Spleen (tissue), 11 donors: ENCODE results near the gene MKRN1. TPM values are rescaled to one million over a fixed set of nuclear protein-coding genes. Genes with fewer than 3 reads are reported as not detected.

Experiments used
- DNase-seq: peaks from one replicate; pipeline ENCODE4 v3.0.0-alpha.2; 2020
- H3K27ac ChIP-seq, 8 donors: fragments of 200-600 bp; sonication (generic) in 7 of 8; 1 replicate in 4 of 8; 2 replicates in 4 of 8; pipeline versions ENCODE4 v1.5.0 to v1.8.0; 2016 to 2021; ENCODE audit warnings: inconsistent platforms in 4 of 8, mild to moderate bottlenecking in 4 of 8, moderate library complexity in 1 of 8
- H3K27me3 ChIP-seq, 7 donors: fragments of 200-600 bp; sonication (generic) in 6 of 7; replicated peaks in 1 of 7; 1 replicate in 4 of 7; 2 replicates in 3 of 7; pipeline versions ENCODE4 v1.5.0 to v1.8.0; 2016 to 2021; ENCODE audit warnings: inconsistent platforms in 3 of 7, mild to moderate bottlenecking in 1 of 7
- H3K36me3 ChIP-seq, 6 donors: fragments of 200-600 bp; sonication (generic) in 5 of 6; 1 replicate in 4 of 6; 2 replicates in 2 of 6; pipeline versions ENCODE4 v1.5.0 to v1.8.0; 2016 to 2021; ENCODE audit warnings: inconsistent platforms in 2 of 6
- H3K4me1 ChIP-seq, 6 donors: fragments of 200-600 bp; sonication (generic) in 5 of 6; 1 replicate in 3 of 6; 2 replicates in 3 of 6; pipeline versions ENCODE4 v1.5.0 to v1.8.0; 2016 to 2021; ENCODE audit warnings: inconsistent platforms in 3 of 6
- H3K4me3 ChIP-seq, 8 donors: fragments of 200-600 bp; sonication (generic) in 7 of 8; 1 replicate in 4 of 8; 2 replicates in 4 of 8; pipeline versions ENCODE4 v1.5.0 to v1.8.0; 2016 to 2021; ENCODE audit warnings: inconsistent platforms in 4 of 8, mild to moderate bottlenecking in 4 of 8, moderate library complexity in 2 of 8
- H3K9me3 ChIP-seq, 8 donors: fragments of 200-600 bp; sonication (generic) in 7 of 8; 1 replicate in 4 of 8; 2 replicates in 4 of 8; pipeline versions ENCODE4 v1.5.0 to v1.8.0; 2016 to 2021; ENCODE audit warnings: inconsistent platforms in 4 of 8
- CTCF ChIP-seq, 11 experiments: fragments of 200-600 bp in 7 of 11; fragments of 450-650 bp in 4 of 11; sonication (generic) in 4 of 11; IDR thresholded peaks in 8 of 11; conservative IDR thresholded peaks in 3 of 11; 1 replicate in 7 of 11; 2 replicates in 4 of 11; pipeline versions ENCODE4 v1.4.0 to v1.8.0; 2016 to 2021; ENCODE audit warnings: antibody characterized with exemption in 11 of 11, inconsistent platforms in 4 of 11, mild to moderate bottlenecking in 1 of 11
- POLR2A ChIP-seq, 3 donors: fragments of 450-650 bp; IDR thresholded peaks; one replicate each; pipeline ENCODE4 v1.5.1; 2017; ENCODE audit warnings: antibody characterized with exemption in 3 of 3, mild to moderate bottlenecking in 1 of 3
- POLR2AphosphoS5 ChIP-seq, 3 donors: sonication (generic); formaldehyde crosslinking; IDR thresholded peaks; one replicate each; pipeline ENCODE4 v1.5.1; 2017; ENCODE audit warnings: antibody characterized with exemption in 3 of 3
- WGBS, 5 donors: extraction: QIAGEN DNeasy Blood & Tissue Kit in 3 of 5; methylation state at CpG; one replicate each; pipeline versions ENCODE4 v1.1.5 to v1.1.7; 2013 to 2018; 5-methylcytosine and 5-hydroxymethylcytosine counted together
- intact Hi-C: fragments of 100-400 bp; cut with DNase I; formaldehyde crosslinking; loops from one replicate; pipeline ENCODE4 v1.15.0; 2023; ENCODE audit warnings: low total_unique reads
- polyA plus RNA-seq, 3 donors: library from polyadenylated mRNA; stranded (reverse); fragments of 200-250 nt; gene quantifications; one replicate each; pipeline ENCODE4 v1.2.1, GENCODE V29; 2013
- total RNA-seq, 7 donors: library from RNA; depleted of rRNA in 3 of 7; stranded (reverse); fragments of >200 nt in 3 of 7; fragmentation: NEBNext Ultra II Directional in 4 of 7; extraction: Animal tissue kit (Norgen Biotek cat#: 25700) in 4 of 7; gene quantifications; one replicate each; pipeline versions ENCODE4 v1.1.0 to v1.2.1, GENCODE V29; 2016 to 2021
- donor health status: healthy with polysubstance abuse.
- donor health status: DM: no; HTN: no; CAD: no; lungs with moderate emphysema.
- donor health status: DM: no; HTN: no; CAD: no.
- donor health status: Bipolar disorder and iron deficiency.
- donor health status: healthy.
- donor health status: DM: no; HTN: no; CAD: no.
- donor health status: DM: yes; HTN: yes; CAD: no.

Gene MKRN1
- total and polyA plus RNA-seq, 10 donors, result 41.8 to 179 (median 101) TPM

DNA sequence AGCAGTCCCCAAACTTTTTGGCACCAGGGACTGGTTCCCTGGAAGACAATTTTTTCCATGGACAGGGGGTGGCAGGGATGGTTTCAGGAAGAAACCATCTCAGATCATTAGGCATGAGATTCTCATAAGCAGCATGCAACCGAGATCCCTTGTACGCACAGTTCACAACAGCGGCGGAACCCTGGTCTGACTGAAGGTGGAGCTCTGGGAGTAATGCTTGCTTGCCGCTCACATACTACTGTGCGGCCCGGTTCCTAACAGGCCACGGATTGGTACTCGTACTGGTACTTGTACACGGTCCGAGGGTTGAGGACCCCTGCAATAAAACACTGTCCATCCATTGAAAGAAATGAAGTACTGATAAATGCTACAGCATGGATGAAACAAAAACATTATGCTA, 32.8 kb downstream of the MKRN1 start:
- TF ChIP-seq POLR2A (IDR thresholded peaks at IDR 0.05), result no peak
- no peak for TF ChIP-seq CTCF (IDR thresholded peaks at IDR 0.05 in 8 of 11, conservative IDR thresholded peaks at IDR 0.05 in 3 of 11)
- TF ChIP-seq POLR2AphosphoS5 (IDR thresholded peaks at IDR 0.05), result no peak
- DNase-seq, result peak; percentile 48
- Histone ChIP-seq H3K27me3 (no peaks in the 10 kb centered on the region), H3K9me3 (no peaks in the 10 kb centered on the region), H3K4me3 (no peak overlapping the region), H3K36me3 (peaks cover 0 to 5% (median 0%) of the 10 kb centered on the region in 6 donors), H3K27ac (no peak overlapping the region), H3K4me1 (peaks cover 0 to 30% (median 8%) of the 10 kb centered on the region in 6 donors)
- WGBS, 5 donors, result 87 to 97% (median 96%) methylated on average over 11 of the region's 11 CpGs
- intact Hi-C loops, result no loop called here

DNA sequence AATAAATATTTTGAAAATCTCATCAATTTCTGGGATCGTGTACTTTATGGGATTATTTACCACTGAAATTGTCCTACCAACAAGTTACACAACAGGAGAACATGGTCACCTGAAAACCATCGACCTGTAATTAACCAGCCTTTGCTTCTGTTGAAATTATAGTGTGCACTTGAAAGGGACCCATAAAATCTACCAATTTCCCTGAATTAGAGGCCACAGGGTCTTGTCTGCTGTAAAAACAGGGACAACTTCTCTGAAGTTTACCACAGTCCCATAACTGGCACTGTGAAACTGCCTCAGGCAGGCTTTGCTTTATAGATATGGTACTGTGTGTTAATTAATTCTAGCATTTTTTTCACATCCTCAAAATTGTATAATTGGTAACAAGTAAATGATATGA, 37.8 kb downstream of the MKRN1 start:
- Histone ChIP-seq H3K27me3 (no peaks in the 10 kb centered on the region), H3K9me3 (no peaks in the 10 kb centered on the region), H3K4me1 (no peaks in the 10 kb centered on the region), H3K27ac (no peak overlapping the region), H3K36me3 (no peaks in the 10 kb centered on the region), H3K4me3 (no peak overlapping the region)
- TF ChIP-seq POLR2A (IDR thresholded peaks at IDR 0.05) (no peak), CTCF (IDR thresholded peaks at IDR 0.05 in 8 of 11, conservative IDR thresholded peaks at IDR 0.05 in 3 of 11) (no peak), POLR2AphosphoS5 (IDR thresholded peaks at IDR 0.05) (no peak)
- no peak for DNase-seq
- intact Hi-C loops, result no loop called here
- WGBS, 5 donors, result 75 to 94% (median 91%) methylated on average over 2 of the region's 2 CpGs

DNA sequence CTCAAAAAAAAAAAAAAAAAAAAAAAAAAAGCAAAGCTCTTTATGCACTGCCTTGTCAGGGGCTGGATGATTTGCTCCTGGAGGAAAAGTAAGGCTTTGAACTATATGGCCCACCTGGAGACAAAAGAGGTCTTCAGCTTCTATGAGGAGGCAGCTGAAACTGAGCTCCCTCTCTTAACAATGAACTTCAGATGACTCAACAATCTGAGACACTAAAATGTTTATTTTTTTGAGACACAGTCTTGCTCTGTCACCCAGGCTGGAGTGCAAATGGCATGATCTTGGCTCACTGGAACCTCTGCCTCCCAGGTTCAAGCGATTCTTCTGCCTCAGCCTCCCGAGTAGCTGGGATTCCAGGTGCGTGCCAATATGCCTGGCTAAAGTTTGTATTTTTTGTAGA, 38.7 kb downstream of the MKRN1 start:
- Histone ChIP-seq H3K4me3 (no peak overlapping the region), H3K36me3 (no peaks in the 10 kb centered on the region), H3K9me3 (no peaks in the 10 kb centered on the region), H3K4me1 (no peaks in the 10 kb centered on the region), H3K27ac (no peak overlapping the region), H3K27me3 (peaks cover 0 to 4% (median 1%) of the 10 kb centered on the region in 7 donors)
- no peak for TF ChIP-seq POLR2AphosphoS5 (IDR thresholded peaks at IDR 0.05)
- no peak for TF ChIP-seq CTCF (IDR thresholded peaks at IDR 0.05 in 8 of 11, conservative IDR thresholded peaks at IDR 0.05 in 3 of 11)
- TF ChIP-seq POLR2A (IDR thresholded peaks at IDR 0.05), result no peak
- DNase-seq, result no peak
- WGBS, 5 donors, result 93 to 100% (median 94%) methylated on average over 3 of the region's 3 CpGs
- intact Hi-C loops, result no loop called here

- Histone ChIP-seq H3K27ac (no peak overlapping the region), H3K27me3 (peaks cover 0 to 12% (median 6%) of the 10 kb centered on the region in 7 donors), H3K9me3 (no peaks in the 10 kb centered on the region), H3K36me3 (no peaks in the 10 kb centered on the region), H3K4me3 (no peak overlapping the region), H3K4me1 (no peaks in the 10 kb centered on the region)
- 63 to 91% (median 77%) methylated on average over 3 of the region's 3 CpGs for WGBS, 5 donors
- intact Hi-C loops, result no loop called here
- no peak for TF ChIP-seq POLR2AphosphoS5 (IDR thresholded peaks at IDR 0.05)
- TF ChIP-seq CTCF (IDR thresholded peaks at IDR 0.05 in 8 of 11, conservative IDR thresholded peaks at IDR 0.05 in 3 of 11), result no peak
- no peak for TF ChIP-seq POLR2A (IDR thresholded peaks at IDR 0.05)
- no peak for DNase-seq
Measured at GRCh38 chr7:140439359-140439758, 39.9 kb downstream of the MKRN1 start.
